GM20000 (cell line): ENCODE data around the gene NME9.
"Not testable (repeated sequence)": the region's sequence is repeated elsewhere in the genome, so short reads cannot be mapped to it uniquely, and the experiment has no call there.

ENCODE experiments used
- DNase-seq: peaks from one replicate; pipeline ENCODE4 v3.0.0; 2012; ENCODE audit warnings: low spot score
- CTCF ChIP-seq: IDR thresholded peaks from 2 replicates; pipeline ENCODE4 v1.5.1; 2012; ENCODE audit warnings: mild to moderate bottlenecking, control low read depth; ENCODE audit errors: extremely low read depth, missing control alignments

Gene NME9

GRCh38 chr3:138329127-138329983 is at the start of gene NME9:
TSS of gene NME9 (minus strand) at chr3:138329851. CDS start at chr3:138329335, 516 bp downstream.
- DNase-seq: peak; percentile 82
- peak; percentile 72 for TF ChIP-seq CTCF

- DNase-seq: no peak
- no peak for TF ChIP-seq CTCF
Observed at GRCh38 chr3:138378990-138379389, 49.3 kb upstream of the NME9 start.

- DNase-seq: no peak
- no peak for TF ChIP-seq CTCF
Observed at GRCh38 chr3:138378331-138378730, 48.7 kb upstream of the NME9 start.

GRCh38 chr3:138377804-138378203 is 48.2 kb upstream of the NME9 start:
- DNase-seq: no peak

GRCh38 chr3:138377212-138377611 is 47.6 kb upstream of the NME9 start:
- not testable (repeated sequence) for DNase-seq

More at GRCh38 chr3:138377804-138378203, 48.2 kb upstream of the NME9 start:
- TF ChIP-seq CTCF: no peak

- DNase-seq: no peak
- TF ChIP-seq CTCF: no peak
Observed at GRCh38 chr3:138376663-138377062, 47.0 kb upstream of the NME9 start.

- DNase-seq: no peak
- no peak for TF ChIP-seq CTCF
Observed at GRCh38 chr3:138375447-138375846, 45.8 kb upstream of the NME9 start.
